Endodermal cell (in vitro differentiated cells): ENCODE data around the gene APCDD1. TPM values are rescaled to one million over a fixed set of nuclear protein-coding genes. Genes with fewer than 3 reads are reported as not detected.

Experiments used
- DNase-seq: peaks from one replicate; pipeline ENCODE4 v3.0.0-alpha.2; 2017
- H3K27ac ChIP-seq: 2 replicates; pipeline ENCODE4 v1.5.1; 2013; ENCODE audit warnings: mild to moderate bottlenecking, low read depth, low read length, moderate library complexity
- H3K27me3 ChIP-seq: 2 replicates; pipeline ENCODE4 v1.6.1; 2013; ENCODE audit warnings: mild to moderate bottlenecking, low read length, moderate library complexity; ENCODE audit not compliant: insufficient read depth, control insufficient read depth, poor library complexity, severe bottlenecking
- H3K36me3 ChIP-seq: 2 replicates; pipeline ENCODE4 v1.7.0; 2013; ENCODE audit warnings: mild to moderate bottlenecking, low read length, moderate library complexity; ENCODE audit not compliant: control insufficient read depth, insufficient read depth
- H3K4me1 ChIP-seq: one replicate; pipeline ENCODE4 v1.7.0; 2013; ENCODE audit warnings: low read length; ENCODE audit not compliant: control insufficient read depth, insufficient read depth
- H3K4me3 ChIP-seq: 2 replicates; pipeline ENCODE4 v1.5.1; 2013; ENCODE audit warnings: mild to moderate bottlenecking, low read length, moderate library complexity
- H3K9ac ChIP-seq: 2 replicates; pipeline ENCODE4 v1.6.1; 2013; ENCODE audit warnings: mild to moderate bottlenecking, low read length, moderate library complexity; ENCODE audit not compliant: poor library complexity, severe bottlenecking; ENCODE audit errors: extremely low read depth
- H3K9me3 ChIP-seq: 2 replicates; pipeline ENCODE4 v1.6.1; 2013; ENCODE audit warnings: mild to moderate bottlenecking, low read length, moderate library complexity; ENCODE audit not compliant: control insufficient read depth
- H3K27ac Mint-ChIP-seq: 2 replicates; pipeline ENCODE4 v1.8.0; 2020; ENCODE audit warnings: mixed read lengths
- H3K27me3 Mint-ChIP-seq: 2 replicates; pipeline ENCODE4 v1.8.0; 2021; ENCODE audit warnings: mild to moderate bottlenecking, mixed read lengths; ENCODE audit not compliant: insufficient read depth
- H3K36me3 Mint-ChIP-seq: 2 replicates; pipeline ENCODE4 v1.8.0; 2020; ENCODE audit warnings: low read depth, mixed read lengths
- H3K4me1 Mint-ChIP-seq: 2 replicates; pipeline ENCODE4 v1.8.0; 2020; ENCODE audit warnings: mixed read lengths
- H3K4me3 Mint-ChIP-seq: 2 replicates; pipeline ENCODE4 v1.8.0; 2020; ENCODE audit warnings: mild to moderate bottlenecking, moderate library complexity, mixed read lengths
- H3K9me3 Mint-ChIP-seq: 2 replicates; pipeline ENCODE4 v1.8.0; 2020; ENCODE audit warnings: mild to moderate bottlenecking, mixed read lengths
- CTCF ChIP-seq: fragments of 200-600 bp; sonication (generic); conservative IDR thresholded peaks from 2 replicates; pipeline ENCODE4 v1.5.0; 2021; ENCODE audit warnings: antibody characterized with exemption, mild to moderate bottlenecking
- WGBS, 2 experiments: methylation state at CpG; one replicate each; pipeline versions ENCODE4 v1.1.5 to v1.1.7; 2013; ENCODE audit warnings: missing lambda C conversion rate in 2 of 2, mixed read lengths in 1 of 2; ENCODE audit not compliant: insufficient coverage in 1 of 2, insufficient read length in 1 of 2; 5-methylcytosine and 5-hydroxymethylcytosine counted together
- total RNA-seq, 2 donors: library from RNA; stranded (reverse); fragmentation: NEBNext Ultra II Directional in 1 of 2; extraction: Animal tissue kit (Norgen Biotek cat#: 25700) in 1 of 2; gene quantifications; 2 replicates in 1 of 2; 3 replicates in 1 of 2; pipeline ENCODE4 v1.2.1, GENCODE V29; 2021

Gene APCDD1
- total RNA-seq, 2 donors from 2014 or later = 6.5 to 9.0 TPM

- Histone ChIP-seq H3K27me3 (no peaks in the 10 kb centered on the region), H3K9me3 (peaks cover 5% of the 10 kb centered on the region), H3K36me3 (no peaks in the 10 kb centered on the region), H3K4me3 (no peak overlapping the region), H3K9ac (no peak overlapping the region), H3K27ac (no peak overlapping the region), H3K4me1 (no peaks in the 10 kb centered on the region)
- H3K4me1 Mint-ChIP-seq = no peaks in the 10 kb centered on the region
- H3K4me3 Mint-ChIP-seq = no peak overlapping the region
- H3K27ac Mint-ChIP-seq = no peak overlapping the region
- WGBS, 2 experiments = 82 to 100% methylated on average over 1 to 2 of the region's 2 CpGs
- no peak for DNase-seq
- no peaks in the 10 kb centered on the region for H3K9me3 Mint-ChIP-seq
- TF ChIP-seq CTCF = no peak
- peaks cover 1% of the 10 kb centered on the region for H3K27me3 Mint-ChIP-seq
- H3K36me3 Mint-ChIP-seq = no peaks in the 10 kb centered on the region
Measured at GRCh38 chr18:10495936-10496335, 41.5 kb downstream of the APCDD1 start.

- H3K4me3 ChIP-seq = no peak overlapping the region
- no peak overlapping the region for H3K27ac Mint-ChIP-seq
- H3K4me3 Mint-ChIP-seq = no peak overlapping the region
- no peak for DNase-seq
- peaks cover 5% of the 10 kb centered on the region for H3K9me3 ChIP-seq
- H3K4me1 ChIP-seq = no peaks in the 10 kb centered on the region
- no peaks in the 10 kb centered on the region for H3K36me3 Mint-ChIP-seq
- no peaks in the 10 kb centered on the region for H3K4me1 Mint-ChIP-seq
- no peak overlapping the region for H3K9ac ChIP-seq
- no peaks in the 10 kb centered on the region for H3K27me3 ChIP-seq
- no peak overlapping the region for H3K27ac ChIP-seq
- no peaks in the 10 kb centered on the region for H3K9me3 Mint-ChIP-seq
- no peak for TF ChIP-seq CTCF
- peaks cover 3% of the 10 kb centered on the region for H3K27me3 Mint-ChIP-seq
- no peaks in the 10 kb centered on the region for H3K36me3 ChIP-seq
Measured at GRCh38 chr18:10497206-10497749, 42.8 kb downstream of the APCDD1 start.

- no peak overlapping the region for H3K4me3 Mint-ChIP-seq
- no peaks in the 10 kb centered on the region for H3K9me3 Mint-ChIP-seq
- Histone ChIP-seq H3K4me1 (no peaks in the 10 kb centered on the region), H3K27ac (no peak overlapping the region), H3K27me3 (no peaks in the 10 kb centered on the region), H3K36me3 (no peaks in the 10 kb centered on the region), H3K9ac (no peak overlapping the region), H3K9me3 (peaks cover 10% of the 10 kb centered on the region), H3K4me3 (no peak overlapping the region)
- H3K27me3 Mint-ChIP-seq = peaks cover 6% of the 10 kb centered on the region
- TF ChIP-seq CTCF = no peak
- WGBS, 2 experiments = 96 to 100% methylated on average over 2 to 5 of the region's 6 CpGs
- no peak overlapping the region for H3K27ac Mint-ChIP-seq
- no peak for DNase-seq
- no peaks in the 10 kb centered on the region for H3K36me3 Mint-ChIP-seq
- no peaks in the 10 kb centered on the region for H3K4me1 Mint-ChIP-seq
Measured at GRCh38 chr18:10499230-10499629, 44.8 kb downstream of the APCDD1 start.
